Measurements from ENCODE around the gene FBXO47.

FBXO47 gene, protein sequence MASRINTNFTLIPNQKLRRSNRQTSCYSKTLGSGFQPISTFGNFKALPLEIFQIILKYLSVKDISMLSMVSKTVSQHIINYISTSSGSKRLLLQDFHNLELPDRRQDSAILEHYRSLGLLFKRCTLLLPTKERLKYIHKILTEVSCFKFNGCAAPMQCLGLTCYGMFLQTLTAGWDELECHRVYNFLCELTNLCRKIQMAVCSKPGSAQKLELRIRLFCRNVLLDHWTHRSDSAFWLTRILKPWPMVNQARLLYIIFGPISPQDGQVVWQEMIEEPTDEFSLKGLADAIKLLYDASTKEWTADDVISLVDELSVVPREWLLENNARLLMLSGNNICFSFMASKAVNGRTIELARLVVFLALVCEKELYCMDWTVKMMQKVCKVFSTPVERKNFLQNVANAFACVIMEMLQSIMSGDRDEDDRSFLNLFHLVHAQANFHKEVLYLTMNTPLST

GRCh38 chr17:38967290-38967738, at the start of gene FBXO47:
Gene FBXO47, minus strand, starts transcription at chr17:38967403. Its CDS starts 4,378 bp downstream, at chr17:38963025.
- peak; percentile 73 for DNase-seq (ENCODE audit: low read depth)

GRCh38 chr17:39016193-39017153, 49.3 kb upstream of the FBXO47 start:
- no peak for DNase-seq (ENCODE audit: low read depth)

DNA sequence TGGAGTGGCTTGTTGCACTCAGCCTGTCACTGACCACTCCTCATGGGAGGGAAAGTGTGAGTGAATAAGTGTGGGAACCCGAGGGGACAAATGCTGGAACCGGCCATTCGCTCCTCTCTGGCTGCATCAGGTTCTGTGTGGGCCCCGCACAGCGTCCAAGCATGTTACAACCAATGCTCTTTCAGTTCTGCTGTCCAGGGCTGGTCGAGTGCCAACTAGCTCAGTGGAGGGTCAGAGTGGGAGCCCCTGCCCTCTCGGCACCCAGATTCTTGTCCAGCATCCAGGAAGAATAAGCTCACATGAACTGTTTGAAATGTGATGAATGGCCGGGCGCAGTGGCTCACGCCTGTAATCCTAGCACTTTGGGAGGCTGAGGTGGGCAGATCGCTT, 48.3 kb upstream of the FBXO47 start:
- no peak for DNase-seq (ENCODE audit: low read depth)

GRCh38 chr17:39014795-39015545, 47.8 kb upstream of the FBXO47 start:
- no peak for DNase-seq (ENCODE audit: low read depth)

DNA sequence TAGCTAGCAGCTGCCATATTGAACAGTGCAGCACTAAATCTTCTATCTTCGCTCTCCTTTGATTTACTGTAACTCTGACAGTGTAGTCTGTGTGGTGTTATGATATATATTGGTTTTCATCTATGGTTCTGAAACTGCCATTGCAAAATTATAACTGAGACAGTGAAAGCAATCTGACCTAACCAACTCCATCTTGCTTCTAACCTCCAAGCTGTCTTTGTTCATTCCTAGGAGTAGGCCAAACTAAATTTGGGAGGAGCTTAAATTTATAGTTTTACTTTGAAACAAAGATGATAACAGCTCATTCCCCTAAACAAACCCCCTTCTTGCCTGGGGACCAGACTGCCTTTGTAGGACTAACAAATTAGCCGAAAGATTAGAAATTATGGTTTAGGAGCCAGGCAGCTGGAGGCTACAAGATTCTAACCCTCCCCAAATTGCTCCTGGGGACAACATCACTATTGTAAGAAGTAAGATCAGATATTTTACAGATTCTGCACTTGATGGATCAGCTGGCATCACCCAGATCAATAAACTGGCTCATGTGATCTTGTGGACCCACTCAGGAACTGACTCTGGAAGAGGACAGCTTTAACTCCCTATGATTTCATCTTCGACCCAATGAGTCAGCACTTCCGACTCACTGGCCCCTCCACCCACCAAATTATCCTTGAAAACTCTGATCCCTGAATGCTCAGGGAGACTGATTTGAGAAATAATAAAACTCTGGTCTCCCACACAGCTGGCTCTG, 47.0 kb upstream of the FBXO47 start:
- DNase-seq (ENCODE audit: low read depth), result no peak

GRCh38 chr17:39012725-39013124, 45.5 kb upstream of the FBXO47 start:
- no peak for DNase-seq (ENCODE audit: low read depth)

DNA sequence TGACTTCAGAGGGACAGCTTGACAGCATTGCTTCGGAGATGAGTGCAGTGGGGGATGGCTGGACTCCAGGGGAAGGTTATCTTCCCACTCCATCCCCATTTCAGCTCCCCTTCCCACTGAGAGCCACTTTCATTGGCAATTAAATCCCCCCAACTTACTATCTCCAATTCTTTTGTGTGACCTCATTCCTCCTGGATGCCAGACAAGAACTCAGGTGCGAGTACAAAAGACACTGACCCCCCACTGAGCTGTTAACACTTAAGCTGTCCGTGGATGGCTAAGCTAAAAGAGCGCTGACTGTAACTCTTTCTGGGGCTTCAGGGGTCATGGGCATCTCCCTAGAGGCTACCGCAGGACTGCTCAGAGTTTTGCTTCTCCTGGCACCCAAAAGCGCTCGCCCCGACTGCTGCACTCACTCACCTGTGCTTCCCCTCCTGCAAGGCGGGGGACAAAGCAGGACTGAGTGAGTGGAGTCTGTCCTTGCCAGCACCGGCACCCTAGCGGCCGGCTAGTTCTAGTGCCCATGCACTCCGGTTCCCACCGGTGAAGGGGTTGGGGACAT, 44.8 kb upstream of the FBXO47 start:
- no peak for DNase-seq (ENCODE audit: low read depth)

- DNase-seq (ENCODE audit: low read depth), result no peak
Measured at GRCh38 chr17:39009581-39010001, 42.4 kb upstream of the FBXO47 start.

DNA sequence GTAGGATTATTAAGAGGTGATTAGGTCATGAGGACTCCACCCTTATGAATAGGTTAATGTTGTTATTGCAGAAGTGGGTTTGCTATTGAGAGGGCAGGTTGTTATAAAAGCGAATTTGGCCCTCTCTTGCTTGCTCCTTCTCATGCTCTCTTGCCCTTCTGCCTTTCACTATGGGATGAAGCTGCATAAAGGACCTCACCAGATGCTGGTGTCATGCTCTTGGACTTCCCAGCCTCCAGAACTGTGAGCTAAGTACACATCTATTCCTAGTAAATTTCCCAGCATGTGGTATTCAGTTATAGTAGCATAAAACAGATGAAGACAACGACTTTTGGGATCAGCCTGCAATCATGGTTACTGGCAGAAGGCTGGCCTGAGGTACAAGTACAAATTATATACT, 41.4 kb upstream of the FBXO47 start:
- no peak for DNase-seq (ENCODE audit: low read depth)

- peak; percentile 33 for DNase-seq (ENCODE audit: low read depth)
Measured at GRCh38 chr17:39002991-39003715, 36.0 kb upstream of the FBXO47 start.

GRCh38 chr17:39001703-39002637, 34.8 kb upstream of the FBXO47 start:
- DNase-seq (ENCODE audit: low read depth), result no peak

DNA sequence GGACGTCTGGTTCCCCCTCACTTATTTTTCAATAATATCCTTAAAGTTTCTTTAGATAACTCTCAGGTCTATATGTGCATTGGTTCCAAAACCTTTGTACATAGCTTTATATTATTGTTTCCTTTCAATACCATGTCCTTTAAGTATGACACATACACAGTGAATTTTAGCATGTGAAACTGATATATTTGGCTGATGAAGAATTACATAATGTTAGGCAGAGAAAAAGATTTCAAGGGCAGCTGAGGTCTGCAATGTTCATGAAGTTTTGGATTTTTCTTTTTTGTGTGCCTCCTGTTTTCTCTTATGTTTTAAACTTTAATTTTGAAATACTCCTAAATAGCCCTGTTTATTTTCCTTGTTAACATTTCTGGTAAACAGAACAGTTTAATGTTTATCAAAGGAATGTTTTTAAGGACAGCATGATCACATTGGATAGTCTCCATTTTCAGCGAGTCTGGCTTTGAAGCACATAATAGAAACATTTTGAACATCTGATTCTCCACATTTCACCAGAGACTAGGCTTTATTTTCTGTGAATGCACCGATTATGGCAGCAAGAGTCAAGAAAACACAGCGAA, 32.9 kb upstream of the FBXO47 start:
- DNase-seq (ENCODE audit: low read depth), result no peak

DNA sequence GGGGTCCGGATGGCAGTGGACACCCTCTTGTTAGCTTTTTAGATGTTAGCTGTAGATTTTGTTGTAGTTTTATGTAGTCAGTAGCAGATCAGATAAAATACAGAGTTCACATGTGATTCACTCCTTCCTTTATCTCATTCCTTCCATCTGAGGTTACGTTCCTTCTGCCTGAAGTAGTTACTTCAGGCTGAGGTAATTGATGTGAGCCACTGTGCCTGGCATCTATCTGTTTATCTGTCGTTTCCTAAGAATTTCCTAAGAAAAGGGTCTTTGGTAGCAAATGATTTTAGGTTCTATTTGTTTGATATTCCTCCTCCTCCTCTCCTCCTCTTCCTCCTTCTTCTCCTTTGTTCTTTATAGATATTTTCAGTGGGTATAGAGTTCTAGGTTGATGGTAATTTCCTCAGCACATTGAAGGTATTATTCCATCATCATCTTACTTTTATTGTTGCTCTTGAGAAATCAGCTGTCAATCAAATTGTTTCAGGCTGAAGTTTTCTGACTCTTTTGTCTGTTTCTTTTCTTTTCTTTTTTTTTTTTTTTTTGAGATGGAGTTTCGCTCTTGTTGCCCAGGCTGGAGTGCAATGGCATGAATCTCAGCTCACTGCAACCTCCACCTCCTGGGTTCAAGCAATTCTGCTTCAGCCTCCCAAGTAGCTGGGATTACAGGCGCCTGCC, 29.6 kb upstream of the FBXO47 start:
- no peak for DNase-seq (ENCODE audit: low read depth)

GRCh38 chr17:38994026-38994425, 26.8 kb upstream of the FBXO47 start:
- no peak for DNase-seq (ENCODE audit: low read depth)

- DNase-seq (ENCODE audit: low read depth), result no peak
Measured at GRCh38 chr17:38984666-38985065, 17.5 kb upstream of the FBXO47 start.

- peak; percentile 15 for DNase-seq (ENCODE audit: low read depth)
Measured at GRCh38 chr17:38982858-38983746, 15.9 kb upstream of the FBXO47 start.

DNA sequence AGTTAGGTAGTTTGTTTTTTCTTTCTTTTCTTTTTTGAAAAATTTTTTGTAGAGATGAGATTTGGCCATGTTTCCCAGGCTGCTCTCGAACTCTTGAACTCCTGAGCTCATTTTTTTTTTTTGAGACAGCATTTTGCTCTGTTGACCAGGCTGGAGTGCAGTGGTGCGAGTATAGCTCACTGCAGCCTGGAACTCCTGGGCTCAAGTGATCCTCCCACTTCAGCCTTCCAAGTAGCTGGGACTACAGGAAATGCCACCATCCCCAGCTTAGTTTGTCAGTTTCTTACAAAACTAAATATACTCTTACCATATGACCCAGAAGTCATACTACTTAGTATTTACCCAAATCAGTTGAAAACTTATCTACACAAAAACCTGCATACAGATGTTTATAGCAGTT, 14.4 kb upstream of the FBXO47 start:
- DNase-seq (ENCODE audit: low read depth), result no peak

Measured in stimulated activated CD8-positive, alpha-beta memory T cell treated with anti-CD3 and anti-CD28 coated beads, Interleukin-12 subunit alpha, Interleukin-12 subunit beta, amount 100 ng/mL, for 1 hour (primary cell).